NCI-H146 (cell line): ENCODE results near the gene SRGAP3.
"Not testable (repeated sequence)": the region's sequence is repeated elsewhere in the genome, so short reads cannot be mapped to it uniquely, and the experiment has no call there.

Experiments used
- DNase-seq: peaks from one replicate; lab custom pipeline; 2025; lab: John Stamatoyannopoulos, UW

Gene SRGAP3

GRCh38 chr3:9111417-9111816 lies 138.0 kb downstream of the SRGAP3 start:
- no peak for DNase-seq

- no peak for DNase-seq
Measured at GRCh38 chr3:9110802-9111201, 138.6 kb downstream of the SRGAP3 start.

GRCh38 chr3:9110316-9110715 lies 139.1 kb downstream of the SRGAP3 start:
- no peak for DNase-seq

GRCh38 chr3:9109568-9109914 lies 139.9 kb downstream of the SRGAP3 start:
- no peak for DNase-seq

GRCh38 chr3:9108876-9109567 lies 140.4 kb downstream of the SRGAP3 start:
- no peak for DNase-seq

- no peak for DNase-seq
Measured at GRCh38 chr3:9107738-9108137, 141.7 kb downstream of the SRGAP3 start.

- no peak for DNase-seq
Measured at GRCh38 chr3:9105421-9105820, 144.0 kb downstream of the SRGAP3 start.

- DNase-seq, result no peak
Measured at GRCh38 chr3:9104121-9104520, 145.3 kb downstream of the SRGAP3 start.

GRCh38 chr3:9102240-9102981 lies 147.0 kb downstream of the SRGAP3 start:
- DNase-seq, result no peak

- no peak for DNase-seq
Measured at GRCh38 chr3:9101286-9101685, 148.2 kb downstream of the SRGAP3 start.

- DNase-seq, result no peak
Measured at GRCh38 chr3:9100513-9100894, 148.9 kb downstream of the SRGAP3 start.

GRCh38 chr3:9099702-9100512 lies 149.5 kb downstream of the SRGAP3 start:
- no peak for DNase-seq

GRCh38 chr3:9098716-9099675 lies 150.4 kb downstream of the SRGAP3 start:
- DNase-seq, result peak; percentile 2

GRCh38 chr3:9097495-9097894 lies 152.0 kb downstream of the SRGAP3 start:
- DNase-seq, result no peak

- no peak for DNase-seq
Measured at GRCh38 chr3:9091486-9092235, 157.8 kb downstream of the SRGAP3 start.

GRCh38 chr3:9088441-9089353 lies 160.7 kb downstream of the SRGAP3 start:
- DNase-seq, result no peak

GRCh38 chr3:9087831-9088413 lies 161.5 kb downstream of the SRGAP3 start:
- DNase-seq, result no peak

GRCh38 chr3:9085428-9085827 lies 164.0 kb downstream of the SRGAP3 start:
- DNase-seq, result not testable (repeated sequence)

- DNase-seq, result no peak
Measured at GRCh38 chr3:9081184-9081818, 168.1 kb downstream of the SRGAP3 start.
